Measurements from ENCODE around the gene SSU72. TPM values are rescaled to one million over a fixed set of nuclear protein-coding genes. Genes with fewer than 3 reads are reported as not detected.

The SSU72 gene
- total and polyA plus RNA-seq, 8 donors: 49.2 to 74.3 (median 57.8) TPM

GRCh38 chr1:1618396-1619068 is 43.9 kb upstream of the SSU72 start:
- peaks cover 0 to 14% (median 7%) of the 10 kb centered on the region in 3 donors for H3K4me1 ChIP-seq
- no peak for FAIRE-seq
- peak in 2 of 6 donors; percentile 49 to 75 for DNase-seq
- H3K4me3 ChIP-seq: no peak overlapping the region
- no peaks in the 10 kb centered on the region for H3K9me3 ChIP-seq
- no peak overlapping the region for H3K27ac ChIP-seq
- ATAC-seq: no peak
- intact Hi-C loops (cut with DNase I): no loop called here
- TF ChIP-seq, protein P1, sequence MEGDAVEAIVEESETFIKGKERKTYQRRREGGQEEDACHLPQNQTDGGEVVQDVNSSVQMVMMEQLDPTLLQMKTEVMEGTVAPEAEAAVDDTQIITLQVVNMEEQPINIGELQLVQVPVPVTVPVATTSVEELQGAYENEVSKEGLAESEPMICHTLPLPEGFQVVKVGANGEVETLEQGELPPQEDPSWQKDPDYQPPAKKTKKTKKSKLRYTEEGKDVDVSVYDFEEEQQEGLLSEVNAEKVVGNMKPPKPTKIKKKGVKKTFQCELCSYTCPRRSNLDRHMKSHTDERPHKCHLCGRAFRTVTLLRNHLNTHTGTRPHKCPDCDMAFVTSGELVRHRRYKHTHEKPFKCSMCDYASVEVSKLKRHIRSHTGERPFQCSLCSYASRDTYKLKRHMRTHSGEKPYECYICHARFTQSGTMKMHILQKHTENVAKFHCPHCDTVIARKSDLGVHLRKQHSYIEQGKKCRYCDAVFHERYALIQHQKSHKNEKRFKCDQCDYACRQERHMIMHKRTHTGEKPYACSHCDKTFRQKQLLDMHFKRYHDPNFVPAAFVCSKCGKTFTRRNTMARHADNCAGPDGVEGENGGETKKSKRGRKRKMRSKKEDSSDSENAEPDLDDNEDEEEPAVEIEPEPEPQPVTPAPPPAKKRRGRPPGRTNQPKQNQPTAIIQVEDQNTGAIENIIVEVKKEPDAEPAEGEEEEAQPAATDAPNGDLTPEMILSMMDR (IDR thresholded peaks at IDR 0.05): no peak
- H3K27me3 ChIP-seq: no peaks in the 10 kb centered on the region
- H3K36me3 ChIP-seq: no peaks in the 10 kb centered on the region
- 94% methylated on average over 9 of the region's 9 CpGs for WGBS, 2 donors

GRCh38 chr1:1617925-1618324 is 43.3 kb upstream of the SSU72 start:
- no peaks in the 10 kb centered on the region for H3K36me3 ChIP-seq
- TF ChIP-seq, protein P1 (IDR thresholded peaks at IDR 0.05): no peak
- no peak overlapping the region for H3K27ac ChIP-seq
- no peaks in the 10 kb centered on the region for H3K9me3 ChIP-seq
- no peak for FAIRE-seq
- 89 to 96% methylated on average over 6 of the region's 6 CpGs for WGBS, 2 donors
- ATAC-seq: no peak
- H3K27me3 ChIP-seq: no peaks in the 10 kb centered on the region
- intact Hi-C loops (cut with DNase I): no loop called here
- H3K4me3 ChIP-seq: no peak overlapping the region
- DNase-seq: peak in 2 of 6 donors; percentile 25 to 49
- peaks cover 0 to 16% (median 7%) of the 10 kb centered on the region in 3 donors for H3K4me1 ChIP-seq

- 90 to 92% methylated on average over 11 of the region's 11 CpGs for WGBS, 2 donors
- FAIRE-seq (no peak), ATAC-seq (no peak), DNase-seq (peak in 2 of 6 donors; percentile 17 to 23)
- Histone ChIP-seq H3K4me3 (no peak overlapping the region), H3K4me1 (peaks cover 0 to 16% (median 7%) of the 10 kb centered on the region in 3 donors), H3K36me3 (no peaks in the 10 kb centered on the region), H3K27ac (no peak overlapping the region), H3K9me3 (no peaks in the 10 kb centered on the region), H3K27me3 (no peaks in the 10 kb centered on the region)
- TF ChIP-seq, protein P1 (IDR thresholded peaks at IDR 0.05): no peak
- intact Hi-C loops (cut with DNase I): no loop called here
Observed at GRCh38 chr1:1617516-1617915, 42.9 kb upstream of the SSU72 start.

GRCh38 chr1:1616838-1617237 is 42.2 kb upstream of the SSU72 start:
- no peak for FAIRE-seq
- peak overlapping the region in 3 of 4 donors; percentile 95 to 100 (median 99) for H3K4me3 ChIP-seq
- no peaks in the 10 kb centered on the region for H3K27me3 ChIP-seq
- DNase-seq: peak in 2 of 6 donors; percentile 55 to 75
- no peak for ATAC-seq
- H3K4me1 ChIP-seq: peaks cover 0 to 16% (median 7%) of the 10 kb centered on the region in 3 donors
- H3K27ac ChIP-seq: no peak overlapping the region
- WGBS, 2 donors: 54 to 60% methylated on average over 19 of the region's 19 CpGs
- H3K36me3 ChIP-seq: no peaks in the 10 kb centered on the region
- no peaks in the 10 kb centered on the region for H3K9me3 ChIP-seq
- intact Hi-C loops (cut with DNase I): no loop called here
- TF ChIP-seq, protein P1 (IDR thresholded peaks at IDR 0.05): no peak

Data from pancreas (tissue), 10 donors.